ENCODE measurements around the gene MCRIP1. TPM values are rescaled to one million over a fixed set of nuclear protein-coding genes. Genes with fewer than 3 reads are reported as not detected.

MCRIP1 gene
- total RNA-seq, 4 donors from 2014 or later, result 8.3 to 36.2 (median 25.2) TPM

DNA sequence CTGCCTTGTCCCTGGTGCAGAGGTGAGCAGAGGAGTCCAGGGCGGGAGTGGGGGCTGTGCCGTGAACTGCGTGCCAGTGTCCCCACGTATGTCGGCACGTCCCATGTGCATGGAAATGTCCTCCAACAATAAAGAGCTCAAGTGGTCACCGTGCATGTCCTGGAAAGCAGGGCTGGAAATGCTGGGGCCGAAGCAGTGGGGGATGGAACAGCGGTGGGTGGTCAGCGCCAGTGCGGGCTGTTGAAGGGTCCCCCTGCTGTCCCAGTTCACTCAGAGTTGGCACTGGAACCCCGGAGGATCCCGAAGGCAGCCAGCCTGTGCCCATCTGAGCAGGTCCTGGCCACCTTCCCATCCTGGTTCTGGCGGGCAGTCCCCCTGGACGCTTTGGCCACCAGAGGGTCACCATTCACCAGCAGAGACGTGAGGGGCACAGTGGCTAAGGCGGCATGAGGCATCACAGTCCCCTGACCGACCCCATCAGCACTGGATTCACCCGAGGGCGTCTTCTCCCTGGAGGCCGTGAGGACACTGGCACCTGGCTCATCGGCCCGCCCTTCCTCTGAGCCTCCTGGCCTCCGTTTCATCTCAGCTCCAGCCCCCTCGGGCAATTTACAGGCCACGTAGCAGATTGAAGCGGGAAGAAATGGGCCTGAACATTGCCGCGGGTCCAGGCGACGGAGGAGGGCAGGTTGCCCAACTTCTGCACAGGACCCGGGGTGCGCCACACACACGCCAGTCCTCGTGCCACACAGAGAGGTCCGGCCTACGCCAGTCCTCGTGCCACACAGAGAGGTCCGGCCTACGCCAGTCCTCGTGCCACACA, 19.0 kb downstream of the MCRIP1 start:
- Histone ChIP-seq H3K9me3 (no peaks in the 10 kb centered on the region), H3K36me3 (no peaks in the 10 kb centered on the region), H3K4me3 (no peak overlapping the region), H3K4me1 (no peaks in the 10 kb centered on the region), H3K27ac (no peak overlapping the region), H3K27me3 (peaks cover under 1 to 10% (median 8%) of the 10 kb centered on the region in 3 donors)
- TF ChIP-seq POLR2A (IDR thresholded peaks at IDR 0.05), result no peak
- no peak for TF ChIP-seq CTCF (IDR thresholded peaks at IDR 0.05 in 4 of 5, conservative IDR thresholded peaks at IDR 0.05 in 1 of 5)
- no peak for ATAC-seq
- in situ Hi-C loops (cut with MboI; ENCODE audit: low sequenced_read_pairs in 4 of 4) (no loop called here), intact Hi-C loops (cut with DNase I; ENCODE audit: low total_unique reads) (no loop called here)
- DNase-seq, result no peak

GRCh38 chr17:81813371-81813684, 19.8 kb downstream of the MCRIP1 start:
- H3K4me3 ChIP-seq, result no peak overlapping the region
- in situ Hi-C loops (cut with MboI; ENCODE audit: low sequenced_read_pairs in 4 of 4), result no loop called here
- intact Hi-C loops (cut with DNase I; ENCODE audit: low total_unique reads), result no loop called here
- no peak for TF ChIP-seq CTCF (IDR thresholded peaks at IDR 0.05 in 4 of 5, conservative IDR thresholded peaks at IDR 0.05 in 1 of 5)
- TF ChIP-seq POLR2A (IDR thresholded peaks at IDR 0.05), result no peak
- no peaks in the 10 kb centered on the region for H3K9me3 ChIP-seq
- H3K27me3 ChIP-seq, result peaks cover 3 to 10% (median 8%) of the 10 kb centered on the region in 3 donors
- DNase-seq (no peak), ATAC-seq (no peak)
- H3K27ac ChIP-seq, result no peak overlapping the region
- H3K4me1 ChIP-seq, result no peaks in the 10 kb centered on the region
- no peaks in the 10 kb centered on the region for H3K36me3 ChIP-seq

DNA sequence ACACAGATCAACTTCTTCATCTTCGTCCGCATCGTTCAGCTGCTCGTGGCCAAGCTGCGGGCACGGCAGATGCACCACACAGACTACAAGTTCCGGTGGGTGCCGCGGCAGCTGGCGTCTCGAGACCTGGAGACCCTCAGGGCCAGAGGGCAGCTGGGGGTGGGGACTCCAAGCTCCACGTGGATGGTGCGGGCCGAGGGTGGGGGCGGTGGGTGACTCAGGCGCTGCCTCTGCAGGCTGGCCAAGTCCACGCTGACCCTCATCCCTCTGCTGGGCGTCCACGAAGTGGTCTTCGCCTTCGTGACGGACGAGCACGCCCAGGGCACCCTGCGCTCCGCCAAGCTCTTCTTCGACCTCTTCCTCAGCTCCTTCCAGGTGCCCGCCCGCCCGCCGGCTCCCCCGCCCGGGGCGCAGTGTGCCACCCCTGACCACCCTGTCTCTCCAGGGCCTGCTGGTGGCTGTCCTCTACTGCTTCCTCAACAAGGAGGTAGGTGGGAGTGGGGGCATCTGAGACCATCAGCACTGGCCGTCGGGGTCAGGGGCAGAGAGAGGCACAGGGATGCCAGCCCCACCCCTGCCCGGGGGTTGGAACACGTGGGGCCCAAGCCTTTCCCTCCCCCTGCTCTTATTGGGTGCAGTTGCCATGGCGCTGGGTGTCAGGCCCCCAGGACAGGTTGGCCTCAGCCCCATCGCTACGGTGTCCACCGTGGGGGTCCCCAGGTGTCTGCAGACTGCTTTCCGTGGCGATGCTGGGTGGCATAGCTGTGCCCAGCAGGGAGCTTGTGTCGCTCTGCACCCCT, 20.3 kb downstream of the MCRIP1 start:
- intact Hi-C loops (cut with DNase I; ENCODE audit: low total_unique reads), result no loop called here
- peaks cover 5 to 13% (median 10%) of the 10 kb centered on the region in 3 donors for H3K27me3 ChIP-seq
- TF ChIP-seq CTCF (IDR thresholded peaks at IDR 0.05 in 4 of 5, conservative IDR thresholded peaks at IDR 0.05 in 1 of 5), result no peak
- H3K4me3 ChIP-seq, result no peak overlapping the region
- H3K9me3 ChIP-seq, result no peaks in the 10 kb centered on the region
- no peaks in the 10 kb centered on the region for H3K36me3 ChIP-seq
- ATAC-seq (no peak), DNase-seq (no peak)
- H3K4me1 ChIP-seq, result no peaks in the 10 kb centered on the region
- in situ Hi-C loops (cut with MboI; ENCODE audit: low sequenced_read_pairs in 4 of 4), result no loop called here
- H3K27ac ChIP-seq, result no peak overlapping the region

- in situ Hi-C loops (cut with MboI; ENCODE audit: low sequenced_read_pairs in 4 of 4) (no loop called here), intact Hi-C loops (cut with DNase I; ENCODE audit: low total_unique reads) (no loop called here)
- H3K27ac ChIP-seq, result no peak overlapping the region
- peaks cover 13 to 21% (median 16%) of the 10 kb centered on the region in 3 donors for H3K27me3 ChIP-seq
- no peak for TF ChIP-seq POLR2A (IDR thresholded peaks at IDR 0.05)
- DNase-seq (no peak), ATAC-seq (no peak)
- no peaks in the 10 kb centered on the region for H3K36me3 ChIP-seq
- H3K4me1 ChIP-seq, result no peaks in the 10 kb centered on the region
- no peak overlapping the region for H3K4me3 ChIP-seq
- H3K9me3 ChIP-seq, result no peaks in the 10 kb centered on the region
These were observed 21.2 kb downstream of the MCRIP1 start for GRCh38 chr17:81811705-81812570.
